Activated CD4-positive, alpha-beta T cell treated with anti-CD3 and anti-CD28 coated beads, Interleukin-2, amount 50 U/mL, for 16 hours (primary cell): ENCODE measurements around the gene PTGER3.
"Not testable (repeated sequence)": the region's sequence is repeated elsewhere in the genome, so short reads cannot be mapped to it uniquely, and the experiment has no call there.

Experiments
- DNase-seq: peaks from one replicate; pipeline ENCODE4 v3.0.0-alpha.2; 2020

Gene PTGER3

DNA sequence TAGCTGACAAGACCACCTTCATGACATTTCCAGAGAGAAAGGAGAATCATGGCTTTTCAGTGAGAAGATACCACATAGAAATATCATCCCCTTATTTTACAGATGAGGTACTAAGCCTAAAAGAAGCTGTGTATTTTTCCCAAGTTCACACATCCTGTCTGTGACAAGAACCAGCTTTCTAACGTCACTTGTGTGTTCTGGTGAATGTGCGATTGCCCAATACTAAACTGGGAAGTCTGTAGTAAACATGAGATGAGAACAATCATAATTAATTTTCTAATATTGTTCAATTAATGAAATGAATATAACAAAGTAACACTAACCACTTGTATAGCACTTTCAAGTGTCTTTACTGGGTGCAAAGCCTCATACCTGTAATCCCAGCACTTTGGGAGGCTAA, 46.0 kb downstream of the PTGER3 start:
- no peak for DNase-seq

DNA sequence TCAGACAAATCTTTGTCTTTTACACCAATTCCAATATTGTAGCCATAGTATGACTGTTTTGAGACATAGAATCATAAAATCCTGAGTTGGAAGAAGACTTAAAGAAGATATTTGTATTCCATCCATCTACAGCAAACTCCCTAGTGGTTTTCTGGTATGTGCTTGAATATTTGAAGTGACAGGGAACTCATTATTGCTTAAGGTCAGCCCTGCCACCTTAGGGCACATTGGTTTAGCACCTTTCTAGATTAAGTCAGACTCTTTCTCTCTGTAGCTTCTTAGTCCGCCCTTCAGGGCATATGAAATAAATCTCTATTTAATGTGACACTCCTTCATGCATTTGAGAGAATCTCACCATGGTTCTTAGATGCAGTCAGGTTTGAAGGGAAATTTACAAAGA, 49.8 kb downstream of the PTGER3 start:
- DNase-seq = no peak

DNA sequence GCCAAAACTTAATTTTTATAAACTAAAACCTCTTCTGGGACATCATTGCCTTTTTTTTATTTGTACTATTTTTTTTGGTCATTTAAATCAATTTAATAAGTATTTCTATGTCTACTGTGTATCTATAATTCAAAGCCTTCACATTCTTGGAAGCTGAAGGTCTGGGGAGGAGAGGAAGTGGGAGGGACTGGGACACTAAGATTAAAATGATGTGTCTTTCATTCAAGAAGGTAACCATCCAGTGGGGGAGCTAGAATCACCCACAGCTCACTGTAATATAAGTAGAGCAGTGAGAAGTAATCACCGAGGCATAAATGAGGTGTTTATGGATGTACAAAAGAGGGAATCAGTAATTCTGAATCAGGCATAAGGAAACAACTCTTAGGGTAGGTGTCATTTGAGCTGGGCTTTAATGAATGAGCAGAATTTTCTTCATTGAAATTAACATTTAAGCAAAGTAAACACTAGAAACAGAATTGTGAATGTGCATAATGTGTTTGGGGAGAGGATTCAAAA, 52.8 kb downstream of the PTGER3 start:
- no peak for DNase-seq

DNA sequence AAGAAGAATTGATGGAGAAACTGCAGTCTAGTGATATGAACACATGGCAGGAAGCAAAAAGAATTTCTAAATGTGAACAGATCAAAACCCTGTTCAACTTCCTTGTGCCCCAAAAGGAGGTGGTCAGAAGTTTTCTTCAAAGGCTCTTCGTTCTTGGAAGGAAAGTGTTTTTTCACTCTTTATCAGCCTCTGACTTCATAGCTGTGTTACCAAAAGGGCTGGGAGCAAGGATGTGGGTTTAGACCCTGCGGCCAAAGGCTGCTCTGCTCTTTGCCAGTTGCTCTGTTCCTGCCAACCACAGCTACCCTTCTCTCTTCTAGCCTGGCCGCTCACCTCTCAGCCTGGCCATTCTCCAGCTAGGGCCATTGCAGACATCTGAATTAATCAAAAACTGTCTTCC, 53.8 kb downstream of the PTGER3 start:
- DNase-seq = peak; percentile 2

DNA sequence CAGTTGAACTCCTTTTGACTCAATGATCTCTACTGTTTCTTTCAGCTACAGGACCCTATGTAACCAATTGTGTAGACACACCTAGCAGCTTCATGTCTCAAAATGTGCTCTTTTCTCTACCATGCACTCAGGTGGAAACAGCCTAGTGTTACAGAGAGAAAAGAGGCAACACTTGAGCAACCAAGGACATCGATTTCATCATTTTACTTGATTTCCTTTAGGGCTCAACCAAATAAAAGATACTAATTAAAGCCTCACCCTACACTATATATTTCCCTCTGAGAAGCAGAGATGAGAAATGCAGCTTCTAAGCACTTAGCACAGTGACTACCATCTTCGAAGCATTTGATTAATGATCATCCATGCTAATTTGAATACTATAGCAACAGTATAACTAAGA, 55.1 kb downstream of the PTGER3 start:
- no peak for DNase-seq

DNA sequence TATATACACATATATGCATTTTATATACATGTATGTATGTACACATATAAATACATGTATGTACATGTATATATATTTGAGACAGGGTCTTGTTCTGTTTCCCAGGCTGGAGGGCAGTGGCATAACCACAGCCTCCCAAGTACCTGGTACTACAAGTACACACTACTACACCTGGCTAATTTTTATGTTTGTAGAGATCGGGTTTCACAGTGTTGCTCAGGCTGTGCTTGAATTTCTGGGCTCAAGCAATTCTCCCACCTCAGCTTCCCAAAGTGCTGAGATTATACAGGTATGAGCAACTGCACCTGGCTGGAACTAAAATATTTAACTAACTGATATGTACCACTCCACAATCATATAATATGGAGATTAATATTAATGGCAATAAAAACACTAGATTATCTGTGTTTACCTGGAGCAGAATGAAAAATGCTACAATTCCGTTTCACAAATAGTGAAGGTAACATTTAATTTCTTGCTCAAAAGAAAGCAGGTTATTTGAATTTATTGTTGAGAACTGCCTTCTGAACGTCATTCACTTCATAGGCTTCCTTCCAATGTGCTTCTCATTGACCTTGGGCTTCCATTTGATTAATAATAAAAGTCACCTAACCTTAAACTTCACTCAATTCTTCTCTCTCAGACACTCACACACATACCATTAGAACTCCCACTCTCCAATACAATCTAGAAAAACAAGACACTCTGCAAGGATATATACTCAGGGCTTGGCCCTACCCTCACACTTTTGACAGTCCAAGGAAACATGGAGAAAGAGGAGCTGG, 57.0 kb downstream of the PTGER3 start:
- no peak for DNase-seq

DNA sequence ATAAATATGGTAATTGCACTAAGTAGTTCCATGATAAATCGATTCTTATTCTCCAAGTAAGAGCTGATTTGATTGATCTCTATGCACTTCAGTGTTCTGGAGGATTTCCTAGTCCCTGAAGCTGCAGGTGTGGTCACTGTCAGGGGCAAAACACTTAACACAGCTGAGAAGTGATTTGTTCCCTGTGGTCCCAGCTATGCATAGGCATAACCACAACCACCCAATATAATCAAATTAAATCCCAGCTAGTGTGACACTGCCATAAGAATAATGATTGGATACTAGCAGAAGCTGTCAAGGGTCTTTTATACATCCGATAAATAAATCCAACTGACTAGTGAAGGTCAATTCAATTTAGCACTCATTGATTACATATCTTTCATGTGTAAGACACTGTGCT, 60.1 kb downstream of the PTGER3 start:
- DNase-seq = no peak

DNA sequence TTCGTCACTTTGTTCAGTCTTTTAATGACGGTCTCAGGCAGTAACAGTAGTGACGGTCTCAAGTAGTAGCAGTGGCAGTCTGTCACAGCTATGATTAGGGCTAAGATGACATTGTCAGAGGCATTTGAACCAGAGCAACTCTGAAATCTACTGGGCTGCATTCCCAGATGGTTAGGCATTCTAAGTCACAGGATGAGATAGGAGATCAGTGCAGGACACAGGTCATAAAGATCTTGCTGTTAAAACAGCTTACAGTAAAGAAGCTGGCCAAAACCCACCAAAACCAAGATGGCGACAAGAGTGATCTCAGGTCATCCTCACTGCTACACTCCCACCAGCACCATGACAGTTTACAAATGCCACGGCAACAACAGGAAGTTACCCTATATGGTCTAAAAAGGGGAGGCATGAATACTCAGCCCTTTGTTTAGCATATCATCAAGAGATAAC, 61.8 kb downstream of the PTGER3 start:
- not testable (repeated sequence) for DNase-seq

DNA sequence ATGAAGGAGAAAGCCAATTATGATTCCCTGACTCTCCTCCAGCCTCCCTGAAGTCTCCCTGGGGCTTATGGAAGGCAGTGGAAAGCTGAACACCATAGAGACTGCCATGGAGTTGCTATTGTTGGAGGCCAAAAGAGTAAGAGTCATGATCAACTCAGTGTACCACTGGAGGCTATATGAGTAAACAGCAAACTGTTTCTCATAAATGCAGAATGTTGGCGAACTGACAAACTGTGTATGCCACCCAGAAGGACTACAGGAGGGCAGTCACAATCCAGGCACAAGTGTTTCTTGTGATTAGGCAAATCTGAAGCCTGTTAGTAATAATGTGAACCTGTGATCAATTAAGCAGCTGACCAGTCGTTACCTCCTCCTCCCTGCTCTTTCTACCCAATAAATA, 62.3 kb downstream of the PTGER3 start:
- DNase-seq = not testable (repeated sequence)

DNA sequence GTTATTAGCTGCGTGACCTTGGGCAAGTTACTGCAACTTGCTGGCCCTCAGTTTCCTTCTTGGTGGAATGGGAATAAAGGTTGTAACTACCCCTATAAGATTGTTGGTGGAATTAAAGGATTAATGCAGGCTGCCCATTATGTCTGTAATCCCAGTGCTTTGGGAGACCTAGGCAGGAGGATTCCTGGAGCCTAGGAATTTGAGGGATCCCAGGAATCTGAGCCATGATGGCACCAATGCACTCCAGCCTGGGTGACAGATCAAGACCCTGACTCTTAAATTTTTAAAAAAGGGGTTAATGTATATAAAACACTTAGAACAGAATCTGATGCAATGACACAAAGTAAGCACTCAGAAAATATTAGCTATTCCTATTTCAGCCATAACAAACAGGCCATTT, 67.3 kb downstream of the PTGER3 start:
- DNase-seq = no peak

DNA sequence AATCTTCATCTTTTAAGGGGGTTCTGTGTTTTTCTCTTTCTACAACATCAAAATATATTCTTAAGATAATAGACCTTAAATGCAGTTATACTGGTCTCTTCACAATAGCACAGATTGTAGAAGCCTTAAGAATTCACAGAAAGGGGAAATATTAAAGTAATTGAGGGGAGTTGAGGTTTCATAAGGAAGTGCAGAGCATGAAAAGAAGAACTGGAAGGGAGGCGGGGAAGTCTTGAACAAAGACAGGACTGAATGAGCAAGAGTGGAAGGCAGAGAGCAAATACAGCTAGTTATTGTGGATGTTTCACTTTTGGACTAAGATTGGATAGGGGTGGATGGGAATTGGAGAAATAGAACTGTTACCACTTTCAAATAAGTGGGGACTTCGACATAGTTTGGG, 67.7 kb downstream of the PTGER3 start:
- DNase-seq = no peak

DNA sequence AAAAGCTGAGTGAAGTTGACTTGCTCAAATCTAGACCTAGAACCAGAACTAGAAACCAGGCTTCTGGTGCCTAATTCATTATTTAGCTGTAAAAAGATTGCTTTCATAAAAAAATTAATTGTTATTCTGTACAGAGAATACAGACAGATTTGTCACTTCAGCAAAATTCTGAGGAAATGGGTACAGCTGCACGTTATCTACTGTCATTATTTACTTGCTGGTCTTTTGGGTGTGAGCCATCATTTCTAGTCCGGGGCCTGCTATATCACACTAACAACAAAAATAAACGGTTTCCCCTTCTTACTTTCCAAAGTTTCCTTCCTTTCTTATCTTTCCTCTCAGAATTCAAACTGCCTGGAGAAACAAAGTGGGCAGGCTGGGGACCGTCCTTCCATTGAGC, 68.3 kb downstream of the PTGER3 start:
- DNase-seq = no peak

DNA sequence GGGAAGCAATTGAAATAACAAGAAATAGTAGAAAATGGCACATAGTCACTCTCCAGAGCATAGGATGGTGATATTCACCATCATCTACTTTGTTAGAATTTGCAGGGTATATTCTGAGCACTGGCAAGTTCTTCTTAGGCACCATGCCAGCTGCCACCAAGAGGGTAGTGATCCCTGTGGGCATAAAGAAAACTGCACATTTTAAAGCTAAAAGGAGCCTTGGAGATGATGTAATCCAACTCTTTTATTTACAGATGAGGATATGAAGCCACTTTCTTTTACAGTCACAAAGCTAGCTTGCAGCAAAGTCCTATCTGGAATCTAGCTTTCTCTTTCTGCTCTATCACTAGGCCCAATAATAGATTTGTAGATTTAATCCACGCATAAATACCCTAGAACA, 69.0 kb downstream of the PTGER3 start:
- DNase-seq = no peak

DNA sequence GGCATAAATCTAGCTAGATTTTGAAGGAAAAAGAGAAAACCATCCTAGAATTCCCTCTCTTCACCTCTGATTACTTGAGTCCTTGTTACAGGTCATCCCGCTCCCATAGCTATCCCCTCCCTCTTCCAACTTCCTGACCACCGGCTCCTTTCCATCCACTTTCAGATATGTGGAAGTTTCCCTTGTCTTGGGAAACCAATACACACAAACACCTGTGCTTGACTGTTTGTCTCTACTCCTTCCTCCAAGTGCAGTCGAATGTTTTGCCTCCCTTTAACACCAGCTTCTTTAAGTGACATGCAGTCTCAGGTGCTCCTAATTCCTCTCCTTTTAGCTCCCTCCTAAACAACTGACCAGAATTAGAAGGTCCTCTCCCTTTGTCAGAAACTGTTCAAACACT, 70.0 kb downstream of the PTGER3 start:
- no peak for DNase-seq

DNA sequence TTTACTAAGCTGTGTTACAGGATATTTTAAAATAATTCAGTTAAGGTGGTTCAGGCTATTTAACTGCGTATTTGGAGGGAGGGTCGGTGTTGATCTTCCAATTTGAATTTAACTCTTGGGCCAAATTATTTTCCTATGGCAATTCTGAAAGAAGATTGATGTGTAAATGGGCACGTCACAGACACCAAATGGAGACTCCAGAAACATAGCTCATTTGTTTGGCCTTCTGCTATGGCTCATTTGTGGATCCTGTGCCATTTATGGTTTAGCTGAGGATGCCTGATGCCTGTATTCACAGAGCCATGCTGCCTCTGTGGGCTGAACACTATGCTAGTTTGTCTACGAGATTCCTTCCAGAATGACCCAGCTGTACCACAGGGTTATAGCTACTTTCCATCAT, 70.6 kb downstream of the PTGER3 start:
- DNase-seq = no peak

DNA sequence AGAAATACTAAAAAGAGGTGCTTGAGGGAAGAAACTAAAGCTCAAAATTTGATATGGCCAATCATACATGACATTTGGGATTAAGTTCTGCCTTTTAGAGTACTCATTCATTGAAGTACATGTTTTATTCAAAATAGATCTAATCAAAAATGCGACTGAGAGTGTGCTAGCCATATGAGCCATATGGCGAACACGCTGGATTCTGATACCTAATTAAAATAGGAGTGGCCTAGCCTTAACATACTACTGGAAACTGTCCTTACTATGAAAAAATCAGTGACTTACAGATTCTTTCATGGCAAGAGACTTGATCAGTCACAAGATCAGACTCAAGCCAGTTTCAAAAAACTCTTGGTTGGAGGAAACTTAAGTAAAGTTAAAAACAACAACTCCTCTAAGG, 73.9 kb downstream of the PTGER3 start:
- DNase-seq = no peak

DNA sequence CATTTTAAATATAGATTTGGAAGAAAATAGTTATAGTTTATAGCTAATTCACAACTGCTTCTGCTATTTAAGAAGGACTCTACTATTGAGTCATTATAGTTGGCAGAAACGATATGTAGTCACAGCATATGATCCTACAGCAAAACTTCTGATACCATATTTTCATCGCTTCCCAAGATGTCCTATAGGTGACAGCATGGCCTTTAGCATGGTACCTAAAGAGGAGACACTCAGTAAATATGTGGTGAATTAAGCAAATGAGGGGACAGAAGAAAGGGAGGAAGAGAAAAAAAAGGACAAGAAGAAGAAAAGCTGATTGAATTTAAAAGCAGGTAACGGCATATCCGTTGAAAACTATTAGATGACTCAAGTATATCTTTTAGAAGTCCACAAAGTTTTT, 77.2 kb downstream of the PTGER3 start:
- no peak for DNase-seq

DNA sequence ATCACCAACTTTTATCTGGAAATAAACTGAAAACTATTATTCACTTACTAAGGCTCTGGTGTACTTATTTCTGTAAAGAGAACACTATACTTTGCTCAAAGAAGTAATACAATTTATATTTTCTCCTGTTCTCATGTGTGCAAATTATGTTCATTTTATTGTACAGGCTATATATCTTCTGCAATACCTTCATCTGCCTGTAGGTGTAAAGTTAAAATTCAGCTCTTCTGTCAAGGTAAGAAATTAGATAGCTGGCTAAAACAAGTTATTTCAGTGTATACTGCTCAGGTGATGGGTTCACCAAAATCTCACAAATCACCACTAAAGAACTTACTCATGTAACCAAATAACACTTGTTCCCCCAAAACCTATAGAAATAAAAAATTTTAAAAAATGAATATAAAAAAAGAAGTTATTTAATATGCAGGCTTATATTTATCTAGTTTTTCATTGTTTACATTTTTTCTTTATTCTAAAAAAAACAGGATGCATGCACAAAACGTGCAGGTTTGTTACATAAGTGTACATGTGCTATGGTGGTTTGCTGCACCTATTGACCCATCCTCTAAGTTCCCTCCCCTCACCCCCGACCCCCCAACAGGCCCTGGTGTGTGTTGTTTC, 81.5 kb downstream of the PTGER3 start:
- DNase-seq = peak; percentile 6

DNA sequence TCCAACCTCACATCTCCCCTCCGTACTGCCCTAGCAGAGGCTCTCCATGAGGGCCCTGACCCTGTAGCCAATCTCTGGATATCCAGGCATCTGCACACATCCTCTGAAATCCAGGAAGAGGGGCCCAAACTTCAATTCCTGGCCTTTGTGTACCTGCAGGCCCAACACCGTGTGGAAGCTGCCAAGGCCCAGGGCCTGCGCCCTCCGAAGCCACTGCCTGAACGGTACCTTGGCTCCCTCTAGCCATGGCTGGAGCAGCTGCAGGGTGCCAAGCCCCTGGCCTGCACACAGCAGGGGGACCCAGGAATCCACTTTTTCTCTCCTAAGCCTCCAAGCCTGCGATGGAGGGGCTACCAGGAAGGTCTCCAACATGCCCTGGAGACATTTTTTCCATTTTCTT, 84.2 kb downstream of the PTGER3 start:
- DNase-seq = no peak

DNA sequence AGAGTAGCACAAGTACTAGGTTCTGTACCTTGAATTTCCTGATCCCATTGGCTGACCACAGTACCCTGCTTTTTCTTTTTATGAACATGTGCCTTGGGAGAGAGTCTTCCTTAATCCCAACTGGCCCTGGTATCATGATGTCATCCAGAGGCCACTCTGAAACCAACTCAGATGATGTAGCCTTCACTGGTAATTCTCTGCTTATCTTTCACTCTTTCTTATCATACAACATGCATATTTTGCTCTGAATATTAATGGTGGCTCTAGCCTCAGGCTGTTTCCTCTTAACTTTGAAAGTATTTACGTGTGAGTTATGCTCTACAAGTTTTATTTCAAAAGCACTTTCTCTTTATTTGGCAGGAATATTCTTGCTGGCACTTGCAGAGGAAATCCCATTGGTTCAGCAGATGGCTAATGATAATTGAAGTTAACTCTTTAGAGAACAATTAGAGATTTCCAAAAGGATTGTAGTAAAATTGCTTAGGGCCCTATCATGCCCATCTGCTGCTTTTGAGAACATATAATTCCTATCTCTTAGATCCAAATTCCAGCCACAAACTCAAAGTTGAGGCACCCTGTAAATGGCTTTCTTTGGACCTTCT, 86.1 kb downstream of the PTGER3 start:
- DNase-seq = no peak

DNA sequence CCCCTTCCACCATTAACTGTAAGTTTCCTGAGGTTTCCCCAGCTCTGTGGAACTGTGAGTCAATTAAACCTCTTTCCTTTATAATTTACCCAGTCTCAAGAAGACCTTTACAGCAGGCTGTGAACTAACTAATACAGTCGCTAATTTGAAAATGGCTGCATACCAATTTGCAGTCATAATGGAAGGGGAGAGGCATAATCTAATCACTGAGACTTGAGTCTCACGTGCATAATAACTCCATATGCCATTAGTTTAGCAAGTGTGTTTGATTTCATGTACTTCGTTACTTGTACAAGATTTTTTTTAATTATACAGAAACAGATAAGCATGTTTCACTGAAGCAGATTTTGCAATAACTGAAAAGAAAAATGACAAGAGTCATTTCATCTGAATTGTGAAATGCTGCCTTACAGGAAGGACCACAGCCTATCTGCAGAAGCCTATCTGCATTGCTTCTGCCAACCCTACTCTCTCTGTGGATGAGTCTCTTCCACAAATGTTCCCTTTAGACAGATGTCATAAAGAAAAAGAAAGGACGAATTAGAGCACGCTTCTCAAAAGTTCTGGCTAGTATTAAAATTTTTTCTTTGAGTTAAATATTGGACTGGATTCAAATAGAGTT, 99.1 kb downstream of the PTGER3 start:
- DNase-seq = no peak

DNA sequence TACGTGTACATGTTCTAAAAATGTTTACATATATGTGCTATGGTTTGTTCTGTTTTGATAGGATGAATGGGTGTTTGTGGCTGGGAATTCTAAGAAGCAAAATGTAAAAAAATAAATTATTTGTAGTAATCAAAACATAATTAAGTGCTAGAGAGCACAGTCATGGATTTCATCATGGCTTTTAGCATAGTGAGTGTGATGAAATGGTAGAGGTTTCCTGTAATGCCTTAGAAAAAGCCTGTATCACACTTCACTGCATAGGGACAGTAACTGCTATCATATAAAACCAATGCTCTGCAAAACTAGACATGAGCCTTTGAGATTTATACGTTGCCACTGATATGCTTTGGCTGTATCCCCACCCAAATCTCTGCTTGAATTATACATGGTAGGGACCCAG, 99.8 kb downstream of the PTGER3 start:
- no peak for DNase-seq

DNA sequence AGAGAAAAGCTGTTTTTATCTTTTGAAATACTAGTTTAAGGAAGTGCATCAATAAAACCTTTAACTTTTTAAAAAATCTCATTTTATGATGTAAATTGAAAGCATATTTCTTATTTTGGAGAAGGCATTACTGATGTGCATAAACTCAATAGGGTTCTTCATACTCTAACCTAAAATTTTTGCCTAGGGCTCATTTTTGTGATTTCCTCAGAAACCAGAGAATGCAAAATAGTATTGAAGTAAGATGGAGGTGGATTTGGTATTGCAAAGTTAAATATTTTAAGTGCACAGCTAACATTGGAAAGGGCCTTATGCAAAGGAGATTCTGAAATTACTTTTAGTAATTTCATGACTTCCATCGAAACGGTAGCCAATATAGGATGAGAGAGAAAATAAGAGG, 101.9 kb downstream of the PTGER3 start:
- no peak for DNase-seq

DNA sequence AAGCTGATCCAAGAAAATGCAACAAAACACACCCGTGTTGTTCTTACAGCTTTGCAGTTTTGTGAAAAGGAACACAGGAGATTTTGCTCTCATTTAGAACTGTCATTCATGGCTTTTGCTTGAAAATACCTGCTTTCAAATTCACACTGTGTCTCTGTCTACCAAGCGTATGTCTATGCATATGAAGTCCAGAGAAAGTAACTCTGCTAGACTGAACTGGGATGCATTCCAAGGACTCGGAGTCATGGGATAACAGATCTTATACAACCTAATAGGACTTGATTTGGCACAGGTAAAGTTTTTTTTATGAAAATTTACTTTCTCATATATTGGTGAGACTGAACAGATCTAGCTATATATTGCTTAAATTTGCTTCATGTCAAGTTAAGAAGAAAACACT, 102.4 kb downstream of the PTGER3 start:
- DNase-seq = no peak
